GM12873 (cell line): ENCODE measurements around the gene ANKRD63.

Source experiments
- CTCF ChIP-seq: IDR thresholded peaks from 2 replicates; pipeline ENCODE4 v1.5.1; 2012; ENCODE audit warnings: low read depth, mild to moderate bottlenecking, moderate library complexity, low read length, control low read depth; ENCODE audit not compliant: insufficient read depth; ENCODE audit errors: missing control alignments

Gene ANKRD63

GRCh38 chr15:40281057-40281800 lies 1.6 kb downstream of the ANKRD63 start:
- no peak for TF ChIP-seq CTCF

- TF ChIP-seq CTCF: no peak
These were observed 2.4 kb downstream of the ANKRD63 start for GRCh38 chr15:40280260-40281056.

- peak; percentile 97 for TF ChIP-seq CTCF
These were observed 3.3 kb downstream of the ANKRD63 start for GRCh38 chr15:40279437-40280141.

- TF ChIP-seq CTCF: no peak
These were observed 4.8 kb downstream of the ANKRD63 start for GRCh38 chr15:40278026-40278425.

GRCh38 chr15:40277471-40277870 lies 5.4 kb downstream of the ANKRD63 start:
- TF ChIP-seq CTCF: no peak

GRCh38 chr15:40276927-40277326 lies 5.9 kb downstream of the ANKRD63 start:
- no peak for TF ChIP-seq CTCF

GRCh38 chr15:40275954-40276353 lies 6.9 kb downstream of the ANKRD63 start:
- no peak for TF ChIP-seq CTCF
